GM12872 (cell line): ENCODE data around the gene DIS3L2.

ENCODE experiments used
- CTCF ChIP-seq: IDR thresholded peaks from 3 replicates; pipeline ENCODE4 v1.5.1; 2011; ENCODE audit warnings: low read depth, mild to moderate bottlenecking, low read length, moderate library complexity; ENCODE audit not compliant: insufficient read depth

Gene DIS3L2

GRCh38 chr2:231920795-231921194, 40.7 kb upstream of the DIS3L2 start:
- TF ChIP-seq CTCF = no peak

- TF ChIP-seq CTCF = no peak
These were observed 39.1 kb upstream of the DIS3L2 start for GRCh38 chr2:231922311-231923009.

GRCh38 chr2:231923010-231923344, 38.5 kb upstream of the DIS3L2 start:
- no peak for TF ChIP-seq CTCF

- TF ChIP-seq CTCF = no peak
These were observed 37.3 kb upstream of the DIS3L2 start for GRCh38 chr2:231923951-231924888.

- TF ChIP-seq CTCF = no peak
These were observed 36.6 kb upstream of the DIS3L2 start for GRCh38 chr2:231924889-231925275.

- peak; percentile 73 for TF ChIP-seq CTCF
These were observed 36.0 kb upstream of the DIS3L2 start for GRCh38 chr2:231925303-231926179.
